GM21529 (cell line): ENCODE results near the gene CIPC.

ENCODE experiments used
- ATAC-seq: cut with Tn5 transposase; IDR thresholded peaks from one replicate; pipeline ENCODE4 v1.9.1; 2021; ENCODE audit not compliant: unreplicated experiment

Gene CIPC

DNA sequence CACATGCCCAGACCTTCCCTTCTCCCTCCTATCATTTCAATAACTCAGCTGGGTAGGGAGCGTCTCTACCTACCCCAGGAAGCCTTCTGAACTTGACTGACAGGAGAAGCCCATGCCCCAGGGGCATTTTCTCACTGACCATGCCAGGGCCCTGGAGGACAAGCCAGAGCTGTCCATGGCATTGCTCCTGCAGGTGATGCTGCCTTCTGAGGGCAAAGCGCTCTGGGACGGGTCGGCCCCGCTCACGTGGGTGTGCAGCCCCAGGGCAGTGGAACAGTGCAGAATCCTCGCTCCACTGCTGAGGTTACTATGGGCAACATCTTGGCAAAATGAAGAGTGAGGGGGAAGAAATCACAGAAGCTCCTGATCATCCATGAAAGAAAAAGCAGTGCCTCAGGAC lies 28.5 kb upstream of the CIPC start:
- ATAC-seq = no peak

- no peak for ATAC-seq
These were observed 26.1 kb upstream of the CIPC start for GRCh38 chr14:77071938-77072388.

DNA sequence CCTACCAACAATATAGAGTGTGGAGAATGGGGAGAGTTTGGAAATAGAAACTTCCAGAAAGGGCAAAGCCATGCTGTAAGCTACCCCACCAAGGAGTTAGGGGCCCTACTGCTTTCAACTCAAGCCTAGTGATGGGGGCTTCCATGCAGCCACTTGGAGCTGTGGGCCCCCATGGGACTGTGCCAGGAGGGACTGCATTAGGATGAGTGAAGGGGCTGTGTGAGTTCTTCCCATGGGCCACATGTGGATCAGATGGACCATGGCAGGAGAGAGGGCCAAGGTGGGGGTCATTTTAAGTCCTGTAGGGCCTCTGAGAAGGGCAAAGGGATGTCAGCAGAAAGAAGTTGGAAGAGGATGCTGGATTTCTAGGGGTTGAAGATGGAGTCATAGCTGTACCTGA lies 23.1 kb upstream of the CIPC start:
- ATAC-seq = no peak

GRCh38 chr14:77076113-77076631 lies 21.9 kb upstream of the CIPC start:
- no peak for ATAC-seq

DNA sequence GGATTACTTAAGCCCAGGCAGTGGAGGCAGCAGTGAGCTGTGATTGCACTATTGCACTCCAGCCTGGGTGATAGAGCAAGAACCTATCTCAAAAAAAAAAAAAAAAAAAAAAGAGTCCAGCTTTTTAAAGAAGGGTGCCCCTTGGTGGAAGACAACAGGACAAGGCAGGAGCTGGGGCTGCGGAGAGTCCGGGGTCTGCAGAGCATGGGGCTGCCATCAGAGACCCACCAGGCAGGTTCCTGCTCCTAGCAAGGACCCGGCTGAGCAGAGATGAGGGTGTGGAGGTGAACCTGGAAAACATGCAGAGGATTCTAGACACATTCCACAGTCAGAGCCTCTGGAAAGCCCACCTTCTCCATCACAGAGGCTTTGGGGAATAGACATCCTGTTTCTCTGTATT lies 21.0 kb upstream of the CIPC start:
- ATAC-seq = no peak

- no peak for ATAC-seq
These were observed 15.7 kb upstream of the CIPC start for GRCh38 chr14:77082356-77082755.

DNA sequence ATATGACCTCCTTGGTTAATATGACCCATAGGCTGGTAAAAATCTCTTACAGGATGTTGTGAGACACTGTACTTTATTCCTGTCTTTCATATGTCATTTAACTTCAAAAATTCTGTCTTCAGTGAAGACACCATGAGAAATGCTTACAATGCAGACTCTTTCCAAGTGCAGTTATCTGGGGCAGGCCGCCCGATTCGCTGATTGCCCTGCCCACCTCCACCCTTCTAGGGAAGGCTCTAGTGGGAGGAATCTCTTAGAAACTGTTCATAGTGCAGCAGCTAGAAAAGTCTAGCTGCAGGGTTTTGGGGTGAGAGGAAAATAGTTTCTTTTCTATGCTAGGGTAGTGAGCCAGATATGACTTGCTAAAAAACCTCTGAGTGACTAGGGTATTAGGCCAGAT lies 15.0 kb upstream of the CIPC start:
- ATAC-seq = no peak

GRCh38 chr14:77084985-77085384 lies 13.1 kb upstream of the CIPC start:
- ATAC-seq = no peak

- ATAC-seq = no peak
These were observed 12.5 kb upstream of the CIPC start for GRCh38 chr14:77085538-77085937.

GRCh38 chr14:77086017-77086727 lies 11.9 kb upstream of the CIPC start:
- ATAC-seq = peak; percentile 52

DNA sequence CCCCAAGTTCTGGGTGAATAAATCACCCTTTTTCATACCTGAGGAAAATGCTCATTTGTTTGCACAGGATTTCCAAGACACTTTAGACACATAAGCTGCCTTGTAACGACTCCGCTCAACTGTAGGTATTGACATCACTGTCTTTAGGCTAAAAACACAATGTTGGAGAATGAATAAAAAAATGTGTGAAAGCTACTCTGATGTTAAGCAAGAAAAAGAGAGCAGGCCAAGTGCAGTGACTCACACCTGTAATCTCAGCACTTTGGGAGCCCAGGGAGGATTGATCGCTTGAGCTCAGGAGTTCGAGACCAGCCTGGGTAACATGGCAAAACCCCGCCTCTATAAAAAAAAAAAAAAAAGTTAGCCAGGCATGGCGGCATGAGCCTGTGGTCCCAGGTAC lies 11.1 kb upstream of the CIPC start:
- ATAC-seq = no peak

- no peak for ATAC-seq
These were observed 10.4 kb upstream of the CIPC start for GRCh38 chr14:77087631-77088030.

- no peak for ATAC-seq
These were observed 9.8 kb upstream of the CIPC start for GRCh38 chr14:77088219-77088618.

- no peak for ATAC-seq
These were observed 9.4 kb upstream of the CIPC start for GRCh38 chr14:77088645-77089044.

GRCh38 chr14:77091518-77091917 lies 6.5 kb upstream of the CIPC start:
- no peak for ATAC-seq

- no peak for ATAC-seq
These were observed 5.4 kb upstream of the CIPC start for GRCh38 chr14:77092676-77093075.

- no peak for ATAC-seq
These were observed 3.3 kb upstream of the CIPC start for GRCh38 chr14:77094672-77095284.

DNA sequence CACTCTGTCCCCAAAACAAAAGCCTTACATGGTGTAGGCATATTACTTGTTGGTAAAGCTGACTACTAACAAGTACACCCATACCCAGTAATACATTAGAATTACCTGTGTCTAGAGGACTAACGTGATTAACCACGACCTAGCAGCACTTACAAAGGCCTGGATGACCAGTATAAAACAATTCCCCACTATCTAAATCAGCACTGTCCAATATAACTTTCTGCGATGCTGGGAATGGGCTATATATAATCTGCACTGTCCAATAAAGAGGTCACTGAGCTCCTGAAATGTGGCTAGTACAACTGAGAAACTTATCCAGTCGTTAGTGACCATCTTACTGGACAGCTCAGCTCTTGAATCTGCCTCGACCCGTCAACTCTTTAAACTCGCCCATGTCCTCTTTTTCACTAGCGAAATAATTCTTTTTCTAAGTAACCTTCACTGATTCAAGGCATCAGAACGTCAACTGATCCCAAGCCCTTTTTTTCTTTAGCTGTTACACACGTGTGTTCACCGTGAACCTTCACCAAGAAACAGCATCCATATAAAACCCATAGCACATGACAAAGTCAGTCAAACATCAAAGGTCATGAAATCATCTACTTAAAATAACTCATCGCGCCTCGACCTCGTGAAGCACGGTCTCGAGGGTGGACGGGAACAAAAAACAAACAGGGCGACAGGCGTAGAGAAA lies 905 bp upstream of the CIPC start:
- ATAC-seq = no peak

DNA sequence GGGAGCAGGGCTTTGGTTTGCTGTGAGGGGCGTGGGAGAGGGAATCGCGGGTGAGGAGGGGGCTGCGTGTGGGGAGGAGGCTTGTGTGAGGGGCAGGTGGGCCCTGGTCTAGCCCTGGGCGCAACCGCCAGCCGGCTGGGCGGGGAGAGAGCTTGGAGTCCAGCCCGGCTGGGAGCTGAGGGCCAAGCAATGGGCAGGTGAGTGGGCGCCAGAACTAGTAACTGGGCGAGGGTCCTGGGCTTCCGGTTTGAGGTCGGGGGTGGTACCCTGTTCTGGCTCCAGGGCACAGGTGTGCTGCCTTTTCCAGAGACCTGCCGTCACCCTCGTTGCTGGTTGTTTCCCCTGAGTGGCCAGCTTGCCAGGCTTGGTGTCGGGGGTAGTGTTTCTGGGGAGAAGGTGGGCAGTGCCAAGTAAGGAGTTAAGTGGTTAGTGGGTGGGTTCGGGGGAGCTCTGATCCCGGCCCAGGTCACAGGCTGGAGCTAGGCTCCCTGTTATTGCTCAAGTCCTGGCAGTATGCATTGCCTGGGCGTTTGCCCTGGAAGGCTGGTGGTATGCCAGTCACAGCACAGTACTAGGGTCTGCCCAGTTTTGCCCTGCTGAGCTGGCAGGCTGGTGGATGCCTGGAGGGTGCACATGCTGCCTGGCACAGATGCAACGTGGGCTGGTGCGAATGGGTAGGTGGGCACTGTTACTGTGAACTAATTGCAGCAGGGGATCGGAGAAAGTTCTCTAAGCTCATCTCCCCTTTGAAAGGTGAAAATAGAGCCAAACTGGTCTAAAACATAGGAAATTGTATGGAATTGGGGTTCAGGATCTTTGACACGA lies 683 bp downstream of the CIPC start:
- ATAC-seq = no peak

DNA sequence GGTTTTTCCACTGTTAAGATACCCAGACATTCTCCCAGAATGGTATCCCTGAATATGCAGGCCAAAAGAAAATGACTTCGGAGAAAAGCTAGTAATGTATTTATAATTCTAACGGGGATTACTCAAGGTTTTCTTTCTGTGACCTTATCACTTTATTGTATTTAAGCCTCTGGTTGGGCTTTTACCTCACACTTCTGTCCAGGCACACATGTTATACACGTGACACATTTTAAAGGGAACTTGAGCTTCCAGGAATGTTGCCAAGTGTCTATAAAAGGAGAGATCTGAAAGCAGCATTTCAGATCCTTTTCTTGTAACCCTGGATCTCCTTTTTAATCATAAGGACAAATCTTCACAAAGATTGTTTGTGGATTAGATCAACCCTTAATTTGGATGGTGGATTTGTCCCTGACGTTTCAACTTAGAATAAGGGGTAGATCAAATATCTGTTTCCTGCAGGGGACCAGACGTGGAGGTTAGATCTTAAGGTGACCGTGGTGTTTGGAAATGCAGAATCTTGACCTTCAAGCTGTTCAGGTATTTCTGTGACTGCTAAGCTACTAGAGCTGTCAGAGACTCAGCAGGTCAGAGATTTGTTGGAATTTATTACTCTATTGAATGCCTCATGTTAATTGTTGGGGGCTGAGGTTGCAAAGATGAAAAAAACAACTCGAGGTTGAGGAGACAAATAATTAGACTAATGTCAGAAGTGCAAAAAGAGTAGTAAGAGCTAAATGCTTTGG lies 1.5 kb downstream of the CIPC start:
- ATAC-seq = no peak

DNA sequence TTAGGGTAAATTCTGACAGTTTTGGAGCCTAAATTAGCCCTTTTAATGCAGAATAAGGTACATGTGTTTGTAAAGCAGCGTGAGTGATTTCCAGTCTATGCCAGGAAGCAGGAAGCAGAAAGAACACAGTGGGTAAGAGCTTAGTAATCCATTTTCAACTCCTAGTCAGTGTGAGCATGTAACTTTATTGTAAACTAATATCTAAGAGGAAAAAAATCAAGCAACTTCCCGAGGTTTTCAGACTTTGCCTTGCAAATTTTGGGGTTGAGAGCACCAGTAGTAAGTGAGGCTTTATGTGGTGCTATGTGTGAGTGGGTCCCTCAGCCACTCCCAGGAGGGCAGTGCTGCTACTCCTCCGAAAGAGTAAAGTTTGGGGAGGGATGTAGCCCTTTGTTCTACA lies 2.9 kb downstream of the CIPC start:
- no peak for ATAC-seq
